Liver (tissue), 9 donors: ENCODE results near the gene RGS7. TPM values are rescaled to one million over a fixed set of nuclear protein-coding genes. Genes with fewer than 3 reads are reported as not detected.

ENCODE experiments used
- DNase-seq: peaks from one replicate; pipeline ENCODE4 v3.0.0-alpha.2; 2017; ENCODE audit warnings: low spot score
- H3K27ac ChIP-seq, 2 donors: one replicate each; pipeline ENCODE4 v1.7.0; 2013; ENCODE audit warnings: inconsistent platforms in 2 of 2, low read length in 2 of 2, control low read depth in 1 of 2, low read depth in 1 of 2, mild to moderate bottlenecking in 1 of 2
- H3K27me3 ChIP-seq, 4 donors: one replicate each; pipeline versions ENCODE4 v1.6.1 to v1.7.0; 2013; ENCODE audit warnings: low read length in 3 of 4, inconsistent platforms in 1 of 4, mild to moderate bottlenecking in 1 of 4, moderate library complexity in 1 of 4; ENCODE audit not compliant: control insufficient read depth in 4 of 4, insufficient read depth in 4 of 4
- H3K36me3 ChIP-seq, 4 donors: one replicate each; pipeline versions ENCODE4 v1.6.1 to v1.7.0; 2013; ENCODE audit warnings: low read length in 3 of 4, mild to moderate bottlenecking in 3 of 4, low read depth in 1 of 4, moderate library complexity in 1 of 4; ENCODE audit not compliant: control insufficient read depth in 4 of 4, insufficient read depth in 3 of 4
- H3K4me1 ChIP-seq, 4 donors: one replicate each; pipeline versions ENCODE4 v1.6.1 to v1.7.0; 2013; ENCODE audit warnings: low read length in 3 of 4, mild to moderate bottlenecking in 3 of 4, moderate library complexity in 1 of 4; ENCODE audit not compliant: control insufficient read depth in 4 of 4, insufficient read depth in 4 of 4
- H3K4me3 ChIP-seq, 3 donors: one replicate each; pipeline versions ENCODE4 v1.6.1 to v1.7.0; 2013; ENCODE audit warnings: low read length in 3 of 3, control low read depth in 1 of 3, low read depth in 1 of 3, mild to moderate bottlenecking in 1 of 3
- H3K9ac ChIP-seq, 2 donors: one replicate each; pipeline ENCODE4 v1.7.0; 2013; ENCODE audit warnings: low read length in 2 of 2, mild to moderate bottlenecking in 2 of 2, moderate library complexity in 2 of 2, control low read depth in 1 of 2, low read depth in 1 of 2
- H3K9me3 ChIP-seq, 4 donors: one replicate each; pipeline versions ENCODE4 v1.6.1 to v1.7.0; 2013; ENCODE audit warnings: low read length in 3 of 4; ENCODE audit not compliant: control insufficient read depth in 4 of 4
- ATF3 ChIP-seq: IDR thresholded peaks from 2 replicates; pipeline ENCODE4 v1.6.1; 2016; ENCODE audit warnings: antibody characterized with exemption
- CTCF ChIP-seq: fragments of 150-350 bp; IDR thresholded peaks from 2 replicates; pipeline ENCODE4 v1.5.1; 2017; ENCODE audit warnings: improper control_type of control experiment, low read depth, low read length; ENCODE audit not compliant: missing input control
- EGR1 ChIP-seq, 2 donors: IDR thresholded peaks; 2 replicates each; pipeline ENCODE4 v1.6.1; 2016 to 2018; ENCODE audit warnings: antibody characterized with exemption in 2 of 2, low read depth in 2 of 2
- FOXA1 ChIP-seq: IDR thresholded peaks from 2 replicates; pipeline ENCODE4 v1.6.1; 2016; ENCODE audit warnings: antibody characterized with exemption
- FOXA2 ChIP-seq: IDR thresholded peaks from 2 replicates; pipeline ENCODE4 v1.6.1; 2016; ENCODE audit warnings: antibody characterized with exemption
- GABPA ChIP-seq, 2 donors: IDR thresholded peaks in 1 of 2; conservative IDR thresholded peaks in 1 of 2; 2 replicates each; pipeline ENCODE4 v1.6.1; 2016; ENCODE audit warnings: antibody characterized with exemption in 2 of 2, mild to moderate bottlenecking in 1 of 2, moderate library complexity in 1 of 2
- HNF4A ChIP-seq, 2 donors: conservative IDR thresholded peaks; 2 replicates each; pipeline ENCODE4 v1.6.1; 2016; ENCODE audit warnings: antibody characterized with exemption in 2 of 2, mild to moderate bottlenecking in 2 of 2
- HNF4G ChIP-seq: IDR thresholded peaks from 2 replicates; pipeline ENCODE4 v1.6.1; 2016; ENCODE audit warnings: antibody characterized with exemption
- JUND ChIP-seq, 2 donors: IDR thresholded peaks; 2 replicates each; pipeline ENCODE4 v1.6.1; 2016; ENCODE audit warnings: antibody characterized with exemption in 2 of 2
- MAX ChIP-seq: IDR thresholded peaks from 2 replicates; pipeline ENCODE4 v1.6.1; 2016; ENCODE audit warnings: antibody characterized with exemption
- NR2F2 ChIP-seq: IDR thresholded peaks from 2 replicates; pipeline ENCODE4 v1.6.1; 2016; ENCODE audit warnings: antibody characterized with exemption
- RAD21 ChIP-seq, 2 donors: IDR thresholded peaks; 2 replicates each; pipeline ENCODE4 v1.6.1; 2016; ENCODE audit warnings: antibody characterized with exemption in 2 of 2, mild to moderate bottlenecking in 2 of 2
- REST ChIP-seq: IDR thresholded peaks from 2 replicates; pipeline ENCODE4 v1.6.1; 2016; ENCODE audit warnings: antibody characterized with exemption, mild to moderate bottlenecking
- RXRA ChIP-seq, 2 donors: IDR thresholded peaks; 2 replicates each; pipeline ENCODE4 v1.6.1; 2017 to 2018; ENCODE audit warnings: antibody characterized with exemption in 2 of 2, mild to moderate bottlenecking in 1 of 2
- SP1 ChIP-seq: IDR thresholded peaks from 2 replicates; pipeline ENCODE4 v1.6.1; 2018; ENCODE audit warnings: antibody characterized with exemption, mild to moderate bottlenecking
- TAF1 ChIP-seq: conservative IDR thresholded peaks from 2 replicates; pipeline ENCODE4 v1.6.1; 2016; ENCODE audit warnings: antibody characterized with exemption, mild to moderate bottlenecking
- YY1 ChIP-seq: IDR thresholded peaks from 2 replicates; pipeline ENCODE4 v1.6.1; 2016; ENCODE audit warnings: antibody characterized with exemption, mild to moderate bottlenecking
- ZBTB33 ChIP-seq: IDR thresholded peaks from 2 replicates; pipeline ENCODE4 v1.6.1; 2016; ENCODE audit warnings: antibody characterized with exemption
- WGBS: extraction: QIAGEN DNeasy Blood & Tissue Kit; methylation state at CpG from one replicate; pipeline ENCODE4 v1.1.7; 2013; 5-methylcytosine and 5-hydroxymethylcytosine counted together
- polyA plus RNA-seq, 2 donors: library from polyadenylated mRNA; stranded (reverse) in 1 of 2; unstranded in 1 of 2; fragments of 200-250 nt in 1 of 2; fragments of >200 nt in 1 of 2; fragmentation: Nextera tagmentation in 1 of 2; extraction: Ambion mirVana in 1 of 2; gene quantifications; one replicate each; pipeline versions ENCODE4 v1.2.1 to v1.2.3, GENCODE V29; 2013 to 2015
- total RNA-seq, 2 donors: library from RNA; depleted of rRNA; stranded (reverse); fragments of >200 nt; gene quantifications; one replicate each; pipeline ENCODE4 v1.2.3, GENCODE V29; 2014
- donor health status: healthy.
- donor health status: healthy.
- donor health status: healthy.
- donor health status: healthy.
- donor health status: healthy.

Gene RGS7
- total and polyA plus RNA-seq, 4 donors = 0.05 to 0.18 TPM; not detected in 2

- TF ChIP-seq RAD21 (IDR thresholded peaks at IDR 0.05) = no peak
- TF ChIP-seq ZBTB33 = no peak
- TF ChIP-seq HNF4A (conservative IDR thresholded peaks at IDR 0.05) = no peak
- TF ChIP-seq FOXA1 = no peak
- no peak for TF ChIP-seq RXRA (IDR thresholded peaks at IDR 0.05)
- TF ChIP-seq TAF1 = no peak
- no peak for TF ChIP-seq MAX
- TF ChIP-seq YY1 = no peak
- no peak for TF ChIP-seq HNF4G
- TF ChIP-seq EGR1 (IDR thresholded peaks at IDR 0.05; ENCODE audit: low read depth in 2 of 2) = no peak
- TF ChIP-seq REST = no peak
- TF ChIP-seq ATF3 = no peak
- TF ChIP-seq GABPA (IDR thresholded peaks at IDR 0.05 in 1 of 2, conservative IDR thresholded peaks at IDR 0.05 in 1 of 2) = no peak
- TF ChIP-seq CTCF = no peak
- no peak for TF ChIP-seq SP1
- peak overlapping the region in 1 of 3 donors; percentile 18 for H3K4me3 ChIP-seq
- H3K9ac ChIP-seq = no peak overlapping the region
- no peaks in the 10 kb centered on the region for H3K36me3 ChIP-seq
- DNase-seq = no peak
- no peaks in the 10 kb centered on the region for H3K4me1 ChIP-seq
- WGBS = 95% methylated on average over 2 of the region's 2 CpGs
- peaks cover 2 to 15% (median 8%) of the 10 kb centered on the region in 4 donors for H3K9me3 ChIP-seq
- no peaks in the 10 kb centered on the region for H3K27me3 ChIP-seq
- H3K27ac ChIP-seq = no peak overlapping the region
These were observed 421.1 kb downstream of the RGS7 start for GRCh38 chr1:240935920-240936319.

GRCh38 chr1:240931031-240931430, 426.0 kb downstream of the RGS7 start:
- Histone ChIP-seq H3K9ac (no peak overlapping the region), H3K36me3 (no peaks in the 10 kb centered on the region), H3K9me3 (no peaks in the 10 kb centered on the region), H3K27ac (no peak overlapping the region), H3K4me1 (peaks cover 0 to 6% (median 3%) of the 10 kb centered on the region in 4 donors), H3K4me3 (no peak overlapping the region), H3K27me3 (no peaks in the 10 kb centered on the region)
- DNase-seq = no peak
- 86% methylated on average over 4 of the region's 4 CpGs for WGBS
- TF ChIP-seq GABPA (IDR thresholded peaks at IDR 0.05 in 1 of 2, conservative IDR thresholded peaks at IDR 0.05 in 1 of 2) = no peak
- no peak for TF ChIP-seq HNF4A (conservative IDR thresholded peaks at IDR 0.05)
- TF ChIP-seq ATF3 = no peak
- TF ChIP-seq TAF1 = no peak
- no peak for TF ChIP-seq JUND (IDR thresholded peaks at IDR 0.05)
- no peak for TF ChIP-seq RXRA (IDR thresholded peaks at IDR 0.05)
- no peak for TF ChIP-seq YY1
- TF ChIP-seq ZBTB33 = no peak
- TF ChIP-seq NR2F2 = no peak
- no peak for TF ChIP-seq SP1
- no peak for TF ChIP-seq FOXA2
- no peak for TF ChIP-seq FOXA1
- no peak for TF ChIP-seq EGR1 (IDR thresholded peaks at IDR 0.05; ENCODE audit: low read depth in 2 of 2)
- TF ChIP-seq CTCF = no peak
